Parathyroid adenoma (tissue), 2 donors: ENCODE data around the gene BGLAP.

Source experiments
- H2AFZ ChIP-seq: fragments of 300-600 bp; sonication (generic); one replicate; pipeline ENCODE4 v1.7.0; 2017; ENCODE audit warnings: antibody characterized with exemption, mild to moderate bottlenecking
- H3K27ac ChIP-seq: fragments of 300-600 bp; sonication (generic); one replicate; pipeline ENCODE4 v1.7.0; 2017
- H3K27me3 ChIP-seq: fragments of 300-600 bp; sonication (generic); one replicate; pipeline ENCODE4 v1.7.0; 2017; ENCODE audit warnings: low read length; ENCODE audit not compliant: control insufficient read depth, insufficient read depth
- H3K36me3 ChIP-seq: fragments of 300-600 bp; sonication (generic); one replicate; pipeline ENCODE4 v1.7.0; 2017; ENCODE audit warnings: low read length; ENCODE audit not compliant: control insufficient read depth, insufficient read depth
- H3K4me1 ChIP-seq: fragments of 300-600 bp; sonication (generic); one replicate; pipeline ENCODE4 v1.7.0; 2017; ENCODE audit warnings: control low read depth
- H3K4me2 ChIP-seq: fragments of 300-600 bp; sonication (generic); one replicate; pipeline ENCODE4 v1.7.0; 2017; ENCODE audit warnings: low read length
- H3K4me3 ChIP-seq: fragments of 300-600 bp; sonication (generic); one replicate; pipeline ENCODE4 v1.7.0; 2017; ENCODE audit warnings: low read depth, low read length
- H3K79me2 ChIP-seq: fragments of 300-600 bp; sonication (generic); one replicate; pipeline ENCODE4 v1.7.0; 2017; ENCODE audit warnings: control low read depth
- H3K9ac ChIP-seq: fragments of 300-600 bp; sonication (generic); one replicate; pipeline ENCODE4 v1.7.0; 2017; ENCODE audit warnings: mild to moderate bottlenecking
- H3K9me3 ChIP-seq: fragments of 300-600 bp; sonication (generic); one replicate; pipeline ENCODE4 v1.7.0; 2017; ENCODE audit warnings: low read length; ENCODE audit not compliant: control insufficient read depth
- TF ChIP-seq, protein P1 (sequence below): fragments of 300-600 bp; sonication (generic); IDR thresholded peaks from one replicate; pipeline ENCODE4 v1.7.0; 2017; ENCODE audit warnings: antibody characterized with exemption, mild to moderate bottlenecking
- donor health status: primary hyperparathyroidism.

BGLAP gene

DNA sequence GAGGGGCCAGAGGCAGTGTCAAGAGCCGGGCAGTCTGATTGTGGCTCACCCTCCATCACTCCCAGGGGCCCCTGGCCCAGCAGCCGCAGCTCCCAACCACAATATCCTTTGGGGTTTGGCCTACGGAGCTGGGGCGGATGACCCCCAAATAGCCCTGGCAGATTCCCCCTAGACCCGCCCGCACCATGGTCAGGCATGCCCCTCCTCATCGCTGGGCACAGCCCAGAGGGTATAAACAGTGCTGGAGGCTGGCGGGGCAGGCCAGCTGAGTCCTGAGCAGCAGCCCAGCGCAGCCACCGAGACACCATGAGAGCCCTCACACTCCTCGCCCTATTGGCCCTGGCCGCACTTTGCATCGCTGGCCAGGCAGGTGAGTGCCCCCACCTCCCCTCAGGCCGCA lies at the start of gene BGLAP:
TSS of gene BGLAP (plus strand) at position 259 of the 400 bp plus-strand sequence. CDS start at position 307, 48 bp downstream.
- Histone ChIP-seq H3K4me3 (no peak within 1 kb of the TSS), H2AFZ (no peak within 1 kb of the TSS), H3K4me2 (no peak within 1 kb of the TSS), H3K36me3 (no peaks in the 10 kb centered on the region), H3K4me1 (no peaks in the 10 kb centered on the region), H3K27ac (no peak within 1 kb of the TSS), H3K27me3 (no peaks in the 10 kb centered on the region), H3K9ac (no peak within 1 kb of the TSS), H3K9me3 (no peaks in the 10 kb centered on the region), H3K79me2 (no peaks in the 10 kb centered on the region)
- TF ChIP-seq, protein P1, sequence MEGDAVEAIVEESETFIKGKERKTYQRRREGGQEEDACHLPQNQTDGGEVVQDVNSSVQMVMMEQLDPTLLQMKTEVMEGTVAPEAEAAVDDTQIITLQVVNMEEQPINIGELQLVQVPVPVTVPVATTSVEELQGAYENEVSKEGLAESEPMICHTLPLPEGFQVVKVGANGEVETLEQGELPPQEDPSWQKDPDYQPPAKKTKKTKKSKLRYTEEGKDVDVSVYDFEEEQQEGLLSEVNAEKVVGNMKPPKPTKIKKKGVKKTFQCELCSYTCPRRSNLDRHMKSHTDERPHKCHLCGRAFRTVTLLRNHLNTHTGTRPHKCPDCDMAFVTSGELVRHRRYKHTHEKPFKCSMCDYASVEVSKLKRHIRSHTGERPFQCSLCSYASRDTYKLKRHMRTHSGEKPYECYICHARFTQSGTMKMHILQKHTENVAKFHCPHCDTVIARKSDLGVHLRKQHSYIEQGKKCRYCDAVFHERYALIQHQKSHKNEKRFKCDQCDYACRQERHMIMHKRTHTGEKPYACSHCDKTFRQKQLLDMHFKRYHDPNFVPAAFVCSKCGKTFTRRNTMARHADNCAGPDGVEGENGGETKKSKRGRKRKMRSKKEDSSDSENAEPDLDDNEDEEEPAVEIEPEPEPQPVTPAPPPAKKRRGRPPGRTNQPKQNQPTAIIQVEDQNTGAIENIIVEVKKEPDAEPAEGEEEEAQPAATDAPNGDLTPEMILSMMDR, result no peak

DNA sequence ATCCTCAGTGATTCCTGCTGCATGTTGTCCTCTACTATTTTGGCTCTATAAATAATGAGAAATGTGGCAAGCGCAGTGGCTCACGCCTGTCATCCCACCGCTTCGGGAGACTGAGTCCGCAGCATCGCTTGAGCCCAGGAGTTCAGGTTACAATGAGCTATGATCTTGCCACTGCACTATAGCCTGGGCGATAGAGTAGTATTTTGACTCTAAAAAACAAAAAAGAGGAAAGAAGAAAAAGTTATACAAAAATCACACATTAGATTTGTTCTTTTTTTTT lies 48.8 kb upstream of the BGLAP start:
- TF ChIP-seq, protein P1, result no peak
- H3K9ac ChIP-seq, result no peak overlapping the region

DNA sequence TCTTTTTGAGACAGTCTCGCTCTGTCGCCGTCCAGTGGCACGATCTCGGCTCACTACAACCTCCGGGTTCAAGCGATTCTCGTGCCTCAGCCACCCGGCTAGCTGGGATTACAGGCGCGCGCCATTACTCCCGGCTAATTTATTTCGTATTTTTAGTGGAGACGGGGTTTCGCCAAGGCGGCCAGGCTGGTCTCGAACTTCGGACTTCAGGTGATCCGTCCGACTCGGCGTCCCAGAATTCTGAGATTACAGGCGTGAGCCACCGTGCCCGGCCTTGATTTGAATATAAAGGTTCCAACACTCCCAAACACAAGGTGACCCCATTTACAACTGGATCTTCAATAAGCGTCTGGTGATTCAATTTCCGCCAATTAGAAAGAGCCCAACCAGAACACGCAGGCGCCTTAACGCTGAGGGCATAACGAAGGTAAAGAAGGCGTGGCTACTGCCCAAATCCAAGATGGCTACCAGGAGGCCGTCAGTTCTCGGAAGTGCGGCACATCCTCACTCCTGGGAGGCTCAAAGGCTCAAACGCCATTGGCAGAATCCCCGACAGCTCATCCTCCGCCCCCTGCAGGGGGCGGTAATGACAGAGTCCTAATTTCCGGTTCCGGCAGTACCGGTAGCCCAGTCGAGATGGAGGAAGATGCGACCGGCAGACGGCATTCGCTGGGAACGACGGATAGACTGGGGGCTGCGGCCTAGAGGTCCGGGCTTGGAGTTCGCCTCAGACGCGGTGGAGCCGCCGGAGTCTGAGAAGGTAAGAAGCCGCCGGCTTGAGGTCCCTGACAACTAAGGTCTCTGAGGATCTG lies 48.3 kb upstream of the BGLAP start, which contains the start of gene SLC25A44:
TSS of gene SLC25A44 (plus strand) at position 617 of the 812 bp plus-strand sequence. CDS start 5,744 bp downstream, outside the sequence.
- Histone ChIP-seq H3K9me3 (no peaks in the 10 kb centered on the region), H3K9ac (peak within 1 kb of the TSS; percentile 37), H3K4me3 (peak within 1 kb of the TSS; percentile 95), H3K4me1 (peaks cover 3% of the 10 kb centered on the region), H2AFZ (peak within 1 kb of the TSS; percentile 76), H3K27me3 (no peaks in the 10 kb centered on the region), H3K27ac (peak within 1 kb of the TSS; percentile 62), H3K4me2 (peak within 1 kb of the TSS; percentile 87), H3K36me3 (no peaks in the 10 kb centered on the region), H3K79me2 (peaks cover 23% of the 10 kb centered on the region)
- TF ChIP-seq, protein P1, result peak; percentile 57

More for the DNA sequence above, 48.8 kb upstream of the BGLAP start:
- Histone ChIP-seq H3K27ac (peak overlapping the region; percentile 40), H3K79me2 (peaks cover 23% of the 10 kb centered on the region), H2AFZ (peak overlapping the region; percentile 68), H3K4me1 (peaks cover 3% of the 10 kb centered on the region), H3K9me3 (no peaks in the 10 kb centered on the region), H3K27me3 (no peaks in the 10 kb centered on the region), H3K36me3 (no peaks in the 10 kb centered on the region), H3K4me2 (peak overlapping the region; percentile 87), H3K4me3 (peak overlapping the region; percentile 95)

DNA sequence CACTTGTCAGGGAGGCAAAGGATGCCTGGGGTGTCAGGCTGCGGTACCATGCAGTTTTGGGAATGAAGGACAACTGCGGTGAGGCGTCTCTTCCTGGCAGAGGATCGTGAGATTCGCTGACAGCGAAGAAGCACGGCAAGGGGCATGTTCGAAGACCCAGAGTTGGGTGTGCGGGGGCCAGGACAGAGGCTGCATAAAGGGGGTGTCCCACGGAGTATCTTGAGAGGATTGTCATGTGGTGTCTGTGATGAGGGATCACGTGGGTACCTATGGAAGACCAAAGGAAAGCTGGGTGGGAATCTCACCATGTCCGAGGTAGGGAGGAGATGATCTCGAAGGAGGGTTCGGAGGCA lies 47.7 kb upstream of the BGLAP start:
- peak overlapping the region; percentile 62 for H3K27ac ChIP-seq
- H3K79me2 ChIP-seq, result peaks cover 23% of the 10 kb centered on the region
- no peaks in the 10 kb centered on the region for H3K9me3 ChIP-seq
- TF ChIP-seq, protein P1, result no peak
- peaks cover 3% of the 10 kb centered on the region for H3K4me1 ChIP-seq
- H2AFZ ChIP-seq, result peak overlapping the region; percentile 76
- H3K27me3 ChIP-seq, result no peaks in the 10 kb centered on the region
- peak overlapping the region; percentile 37 for H3K9ac ChIP-seq
- H3K4me2 ChIP-seq, result peak overlapping the region; percentile 87
- peak overlapping the region; percentile 95 for H3K4me3 ChIP-seq
- H3K36me3 ChIP-seq, result no peaks in the 10 kb centered on the region

DNA sequence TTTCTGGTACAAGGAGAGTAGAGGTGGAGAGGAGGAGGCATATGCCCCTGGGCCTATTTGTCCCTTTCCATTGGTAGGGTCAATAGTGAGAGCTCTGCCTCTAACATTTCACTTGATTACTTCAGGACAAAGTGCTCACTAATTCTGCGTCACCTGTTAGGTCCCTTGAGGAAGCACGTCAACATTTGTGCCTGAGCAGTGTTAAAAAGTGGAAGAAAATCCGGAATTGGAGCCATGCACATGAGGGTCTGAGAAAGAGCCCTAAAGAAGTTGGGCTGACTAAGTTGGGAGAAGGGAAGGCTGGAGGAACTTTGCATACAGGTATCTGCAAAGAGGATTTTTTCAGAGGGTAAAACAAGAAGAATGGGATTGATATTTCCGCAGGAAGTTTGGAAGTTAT lies 46.1 kb upstream of the BGLAP start:
- no peak overlapping the region for H2AFZ ChIP-seq
- no peak overlapping the region for H3K9ac ChIP-seq
- H3K27ac ChIP-seq, result no peak overlapping the region
- TF ChIP-seq, protein P1, result no peak
- peaks cover 23% of the 10 kb centered on the region for H3K79me2 ChIP-seq
- no peak overlapping the region for H3K4me2 ChIP-seq
- no peaks in the 10 kb centered on the region for H3K27me3 ChIP-seq
- H3K9me3 ChIP-seq, result no peaks in the 10 kb centered on the region
- peaks cover 3% of the 10 kb centered on the region for H3K4me1 ChIP-seq
- H3K36me3 ChIP-seq, result no peaks in the 10 kb centered on the region
- H3K4me3 ChIP-seq, result no peak overlapping the region
